WTC11 (cell line): ENCODE measurements around the gene PPP1R14C. TPM values are rescaled to one million over a fixed set of nuclear protein-coding genes. Genes with fewer than 3 reads are reported as not detected.

Experiments used
- ATAC-seq: fragments of 200-7000 bp; cut with Tn5 transposase; 2 replicates; pipeline ENCODE4 v1.10.0; 2021; ENCODE audit warnings: mild to moderate bottlenecking, moderate library complexity
- CTCF ChIA-PET: fragments of 300-600 bp; sonication (Branson Sonifier 250); formaldehyde crosslinking; loops from one replicate; lab custom pipeline; 2021; ENCODE audit warnings: antibody characterized with exemption; lab: Charles Lee
- POLR2A ChIA-PET: fragments of 350-600 bp; sonication (Branson Sonifier 250); formaldehyde crosslinking; loops from one replicate; lab custom pipeline; 2021; ENCODE audit warnings: antibody characterized with exemption; lab: Charles Lee
- DNase-seq: peaks from one replicate; pipeline ENCODE4 v3.0.0; 2021; ENCODE audit warnings: low spot score
- H3K27ac Mint-ChIP-seq: 2 replicates; pipeline ENCODE4 v1.8.0; 2021; ENCODE audit warnings: mixed read lengths
- H3K27me3 Mint-ChIP-seq: 2 replicates; pipeline ENCODE4 v1.8.0; 2021; ENCODE audit warnings: low read depth, mild to moderate bottlenecking, moderate library complexity, mixed read lengths
- H3K36me3 Mint-ChIP-seq: 2 replicates; pipeline ENCODE4 v1.8.0; 2021; ENCODE audit warnings: mixed read lengths
- H3K4me1 Mint-ChIP-seq: 2 replicates; pipeline ENCODE4 v1.8.0; 2022; ENCODE audit warnings: mixed read lengths
- H3K4me3 Mint-ChIP-seq: 2 replicates; pipeline ENCODE4 v1.8.0; 2021; ENCODE audit warnings: mild to moderate bottlenecking, moderate library complexity, mixed read lengths
- H3K9me3 Mint-ChIP-seq: 2 replicates; pipeline ENCODE4 v1.8.0; 2021; ENCODE audit warnings: mixed read lengths
- AFF4 ChIP-seq: sonication (generic); formaldehyde crosslinking; IDR thresholded peaks from 2 replicates; pipeline ENCODE4 v1.8.1; 2023; ENCODE audit warnings: mild to moderate bottlenecking, missing genetic modification reagents, borderline replicate concordance
- ATF1 ChIP-seq: sonication (generic); formaldehyde crosslinking; IDR thresholded peaks from 2 replicates; pipeline ENCODE4 v1.8.1; 2023; ENCODE audit warnings: mild to moderate bottlenecking, moderate library complexity, missing genetic modification reagents
- CREM ChIP-seq: sonication (generic); formaldehyde crosslinking; IDR thresholded peaks from 2 replicates; pipeline ENCODE4 v1.8.1; 2022; ENCODE audit warnings: mild to moderate bottlenecking, missing genetic modification reagents, moderate library complexity
- E2F1 ChIP-seq: sonication (generic); formaldehyde crosslinking; IDR thresholded peaks from 2 replicates; pipeline ENCODE4 v1.8.0; 2022; ENCODE audit warnings: mild to moderate bottlenecking, missing genetic modification reagents
- FOXP1 ChIP-seq: sonication (generic); formaldehyde crosslinking; IDR thresholded peaks from 2 replicates; pipeline ENCODE4 v1.8.0; 2022; ENCODE audit warnings: missing genetic modification reagents, mild to moderate bottlenecking, moderate library complexity, borderline replicate concordance
- GABPB1 ChIP-seq: sonication (generic); formaldehyde crosslinking; IDR thresholded peaks from 2 replicates; pipeline ENCODE4 v1.8.1; 2023; ENCODE audit warnings: mild to moderate bottlenecking, missing genetic modification reagents
- GRHL2 ChIP-seq: fragments of 250-450 bp; sonication (Bioruptor Pico); IDR thresholded peaks from 2 replicates; pipeline ENCODE4 v1.8.0; 2022; ENCODE audit warnings: mild to moderate bottlenecking, moderate library complexity; ENCODE audit not compliant: insufficient replicate concordance, severe bottlenecking
- HMGA2 ChIP-seq: fragments of 250-450 bp; sonication (Bioruptor Pico); IDR thresholded peaks from 2 replicates; pipeline ENCODE4 v1.4.0; 2021; ENCODE audit warnings: mild to moderate bottlenecking, moderate library complexity
- SMAD3 ChIP-seq: sonication (generic); formaldehyde crosslinking; IDR thresholded peaks from 2 replicates; pipeline ENCODE4 v1.8.0; 2022; ENCODE audit warnings: missing genetic modification reagents, mild to moderate bottlenecking, borderline replicate concordance
- STAT6 ChIP-seq: sonication (generic); formaldehyde crosslinking; conservative IDR thresholded peaks from 2 replicates; pipeline ENCODE4 v1.8.1; 2023; ENCODE audit warnings: mild to moderate bottlenecking, low read depth, missing genetic modification reagents, moderate library complexity
- TP53 ChIP-seq: sonication (generic); formaldehyde crosslinking; IDR thresholded peaks from 2 replicates; pipeline ENCODE4 v1.8.1; 2023; ENCODE audit warnings: mild to moderate bottlenecking, missing genetic modification reagents
- USF2 ChIP-seq: sonication (generic); formaldehyde crosslinking; IDR thresholded peaks from 2 replicates; pipeline ENCODE4 v1.8.1; 2023; ENCODE audit warnings: mild to moderate bottlenecking, missing genetic modification reagents, moderate library complexity
- ZBTB21 ChIP-seq: sonication (generic); formaldehyde crosslinking; IDR thresholded peaks from 2 replicates; pipeline ENCODE4 v1.8.1; 2023; ENCODE audit warnings: mild to moderate bottlenecking, missing genetic modification reagents, borderline replicate concordance
- ZMAT4 ChIP-seq: fragments of 250-450 bp; sonication (Bioruptor Pico); IDR thresholded peaks from 2 replicates; pipeline ENCODE4 v1.9.0; 2021; ENCODE audit warnings: mild to moderate bottlenecking
- ZNF138 ChIP-seq: sonication (generic); formaldehyde crosslinking; conservative IDR thresholded peaks from 2 replicates; pipeline ENCODE4 v1.8.1; 2022; ENCODE audit warnings: mild to moderate bottlenecking, moderate library complexity, missing genetic modification reagents
- ZNF232 ChIP-seq: sonication (generic); formaldehyde crosslinking; IDR thresholded peaks from 2 replicates; pipeline ENCODE4 v1.8.0; 2022; ENCODE audit warnings: mild to moderate bottlenecking, missing genetic modification reagents
- ZNF263 ChIP-seq: sonication (generic); formaldehyde crosslinking; IDR thresholded peaks from 2 replicates; pipeline ENCODE4 v1.8.1; 2022; ENCODE audit warnings: low read depth, mild to moderate bottlenecking, moderate library complexity, missing genetic modification reagents
- ZNF396 ChIP-seq: fragments of 250-450 bp; sonication (Bioruptor Pico); IDR thresholded peaks from 2 replicates; pipeline ENCODE4 v1.8.0; 2021; ENCODE audit warnings: mild to moderate bottlenecking, moderate library complexity, borderline replicate concordance
- ZNF416 ChIP-seq: fragments of 250-450 bp; sonication (Bioruptor Pico); IDR thresholded peaks from 2 replicates; pipeline ENCODE4 v1.9.0; 2021; ENCODE audit warnings: mild to moderate bottlenecking, inconsistent platforms
- ZSCAN18 ChIP-seq: fragments of 250-450 bp; sonication (Bioruptor Pico); IDR thresholded peaks from 2 replicates; pipeline ENCODE4 v2.1.2; 2022; ENCODE audit warnings: mild to moderate bottlenecking, moderate library complexity
- total RNA-seq: library from RNA; stranded (reverse); gene quantifications from 3 replicates; pipeline ENCODE4 v1.2.3, GENCODE V29; 2021

Gene PPP1R14C
- total RNA-seq, 1 experiment from 2014 or later = 1.1 TPM

GRCh38 chr6:150146436-150146835 is 3.6 kb downstream of the PPP1R14C start (continued):
- no peak for TF ChIP-seq ZNF416 (CRISPR knock-in tag)

- peaks cover 59% of the 10 kb centered on the region for H3K27me3 Mint-ChIP-seq
- ChIA-PET CTCF (interaction anchor here (0.5 kb wide), 1 partner anchor 78 kb away, joined by 3 read pairs; no protein-coding TSS in a partner anchor), POLR2A (no interaction called here)
- no peaks in the 10 kb centered on the region for H3K9me3 Mint-ChIP-seq
- ATAC-seq (no peak), DNase-seq (no peak)
- no peak for TF ChIP-seq AFF4 (CRISPR knock-in tag)
- no peak for TF ChIP-seq USF2 (CRISPR knock-in tag)
- TF ChIP-seq ATF1 (CRISPR knock-in tag) = no peak
- no peak for TF ChIP-seq ZNF138 (CRISPR knock-in tag)
- no peak for TF ChIP-seq ZNF396 (CRISPR knock-in tag)
- TF ChIP-seq HMGA2 (CRISPR knock-in tag) = no peak
- TF ChIP-seq GRHL2 (CRISPR knock-in tag) = no peak
- no peak for TF ChIP-seq ZBTB21 (CRISPR knock-in tag)
- TF ChIP-seq TP53 (CRISPR knock-in tag) = no peak
- no peak for TF ChIP-seq ZNF416 (CRISPR knock-in tag)
- TF ChIP-seq SMAD3 (CRISPR knock-in tag) = no peak
- H3K27ac Mint-ChIP-seq = no peak overlapping the region
- H3K36me3 Mint-ChIP-seq = no peaks in the 10 kb centered on the region
- H3K4me1 Mint-ChIP-seq = peaks cover 29% of the 10 kb centered on the region
- no peak overlapping the region for H3K4me3 Mint-ChIP-seq
Observed at GRCh38 chr6:150149146-150149545, 6.3 kb downstream of the PPP1R14C start.

GRCh38 chr6:150150458-150150820 is 7.6 kb downstream of the PPP1R14C start:
- H3K36me3 Mint-ChIP-seq = no peaks in the 10 kb centered on the region
- no peak overlapping the region for H3K27ac Mint-ChIP-seq
- no peak overlapping the region for H3K4me3 Mint-ChIP-seq
- peaks cover 46% of the 10 kb centered on the region for H3K27me3 Mint-ChIP-seq
- ChIA-PET CTCF (no interaction called here), POLR2A (no interaction called here)
- DNase-seq (no peak), ATAC-seq (peak; percentile 36)
- H3K9me3 Mint-ChIP-seq = no peaks in the 10 kb centered on the region
- peaks cover 26% of the 10 kb centered on the region for H3K4me1 Mint-ChIP-seq
- no peak for TF ChIP-seq ZMAT4
- no peak for TF ChIP-seq GABPB1 (CRISPR knock-in tag)
- TF ChIP-seq STAT6 (CRISPR knock-in tag) = no peak
- no peak for TF ChIP-seq ZSCAN18 (CRISPR knock-in tag)
- TF ChIP-seq ZNF263 = no peak
- TF ChIP-seq ZNF416 (CRISPR knock-in tag) = no peak
- TF ChIP-seq E2F1 = no peak
- no peak for TF ChIP-seq CREM (CRISPR knock-in tag)
- no peak for TF ChIP-seq ZNF232 (CRISPR knock-in tag)
- no peak for TF ChIP-seq ATF1 (CRISPR knock-in tag)
- no peak for TF ChIP-seq FOXP1 (CRISPR knock-in tag)
